Measurements from ENCODE around the gene HERC2. TPM values are rescaled to one million over a fixed set of nuclear protein-coding genes. Genes with fewer than 3 reads are reported as not detected.
"Not testable (repeated sequence)": the region's sequence is repeated elsewhere in the genome, so short reads cannot be mapped to it uniquely, and the experiment has no call there.

Gene HERC2
- total RNA-seq, 1 donor from 2014 or later, result 53.4 TPM

- Histone ChIP-seq H3K27me3 (ENCODE audit: control insufficient read depth, insufficient read depth, low read length) (no peaks in the 10 kb centered on the region), H3K4me3 (ENCODE audit: low read depth, low read length) (no peak overlapping the region), H3K36me3 (ENCODE audit: control insufficient read depth, insufficient read depth, low read length) (no peaks in the 10 kb centered on the region)
- DNase-seq (ENCODE audit: low read depth), result no peak
- TF ChIP-seq CTCF (IDR thresholded peaks at IDR 0.05; ENCODE audit: insufficient read depth, low read length, poor library complexity, severe bottlenecking), result no peak
Observed at GRCh38 chr15:28228096-28228495, 93.9 kb downstream of the HERC2 start.

- not testable (repeated sequence) for H3K27me3 ChIP-seq (ENCODE audit: control insufficient read depth, insufficient read depth, low read length); H3K4me3 ChIP-seq (ENCODE audit: low read depth, low read length); DNase-seq (ENCODE audit: low read depth); H3K36me3 ChIP-seq (ENCODE audit: control insufficient read depth, insufficient read depth, low read length)
- peak; percentile 19 for TF ChIP-seq CTCF (IDR thresholded peaks at IDR 0.05; ENCODE audit: insufficient read depth, low read length, poor library complexity, severe bottlenecking)
Observed at GRCh38 chr15:28227303-28227702, 94.7 kb downstream of the HERC2 start.

GRCh38 chr15:28222612-28223011, 99.4 kb downstream of the HERC2 start:
- not testable (repeated sequence) for DNase-seq (ENCODE audit: low read depth); H3K36me3 ChIP-seq (ENCODE audit: control insufficient read depth, insufficient read depth, low read length); H3K27me3 ChIP-seq (ENCODE audit: control insufficient read depth, insufficient read depth, low read length); H3K4me3 ChIP-seq (ENCODE audit: low read depth, low read length)

- H3K4me3 ChIP-seq (ENCODE audit: low read depth, low read length); H3K36me3 ChIP-seq (ENCODE audit: control insufficient read depth, insufficient read depth, low read length); DNase-seq (ENCODE audit: low read depth): not testable (repeated sequence)
Observed at GRCh38 chr15:28221696-28222095, 100.3 kb downstream of the HERC2 start.

GRCh38 chr15:28219116-28219515, 102.9 kb downstream of the HERC2 start:
- Histone ChIP-seq H3K36me3 (ENCODE audit: control insufficient read depth, insufficient read depth, low read length) (no peaks in the 10 kb centered on the region), H3K4me3 (ENCODE audit: low read depth, low read length) (no peak overlapping the region), H3K27me3 (ENCODE audit: control insufficient read depth, insufficient read depth, low read length) (no peaks in the 10 kb centered on the region)
- no peak for DNase-seq (ENCODE audit: low read depth)
- TF ChIP-seq CTCF (IDR thresholded peaks at IDR 0.05; ENCODE audit: insufficient read depth, low read length, poor library complexity, severe bottlenecking), result no peak

More at GRCh38 chr15:28221696-28222095, 100.3 kb downstream of the HERC2 start:
- H3K27me3 ChIP-seq (ENCODE audit: control insufficient read depth, insufficient read depth, low read length), result not testable (repeated sequence)

- H3K4me3 ChIP-seq (ENCODE audit: low read depth, low read length); DNase-seq (ENCODE audit: low read depth); H3K36me3 ChIP-seq (ENCODE audit: control insufficient read depth, insufficient read depth, low read length): not testable (repeated sequence)
Observed at GRCh38 chr15:28216946-28217546, 104.9 kb downstream of the HERC2 start.

GRCh38 chr15:28215521-28215920, 106.5 kb downstream of the HERC2 start:
- not testable (repeated sequence) for DNase-seq (ENCODE audit: low read depth); H3K27me3 ChIP-seq (ENCODE audit: control insufficient read depth, insufficient read depth, low read length); H3K4me3 ChIP-seq (ENCODE audit: low read depth, low read length); H3K36me3 ChIP-seq (ENCODE audit: control insufficient read depth, insufficient read depth, low read length)

More at GRCh38 chr15:28216946-28217546, 104.9 kb downstream of the HERC2 start:
- not testable (repeated sequence) for H3K27me3 ChIP-seq (ENCODE audit: control insufficient read depth, insufficient read depth, low read length)

GRCh38 chr15:28214006-28214790, 107.8 kb downstream of the HERC2 start:
- H3K4me3 ChIP-seq (ENCODE audit: low read depth, low read length); DNase-seq (ENCODE audit: low read depth); H3K27me3 ChIP-seq (ENCODE audit: control insufficient read depth, insufficient read depth, low read length); H3K36me3 ChIP-seq (ENCODE audit: control insufficient read depth, insufficient read depth, low read length): not testable (repeated sequence)

- H3K4me3 ChIP-seq (ENCODE audit: low read depth, low read length); H3K27me3 ChIP-seq (ENCODE audit: control insufficient read depth, insufficient read depth, low read length); H3K36me3 ChIP-seq (ENCODE audit: control insufficient read depth, insufficient read depth, low read length); DNase-seq (ENCODE audit: low read depth): not testable (repeated sequence)
Observed at GRCh38 chr15:28213393-28213792, 108.6 kb downstream of the HERC2 start.

Data from kidney epithelial cell (primary cell).